Subcutaneous adipose tissue (tissue), 4 donors: ENCODE results near the gene HLA-B. TPM values are rescaled to one million over a fixed set of nuclear protein-coding genes. Genes with fewer than 3 reads are reported as not detected.

Experiments
- total RNA-seq, 4 donors: library from RNA; depleted of rRNA; stranded (reverse); fragments of >200 nt; gene quantifications; one replicate each; pipeline ENCODE4 v1.1.0, GENCODE V29; 2016
- TF ChIP-seq, protein P1 (sequence below): fragments of 450-650 bp; IDR thresholded peaks from one replicate; pipeline ENCODE4 v1.5.1; 2016; ENCODE audit warnings: low read depth, mild to moderate bottlenecking, control low read depth, antibody characterized with exemption, moderate library complexity

The HLA-B gene
- total RNA-seq, 4 donors from 2014 or later = 568 to 1,906 (median 1,383) TPM

DNA sequence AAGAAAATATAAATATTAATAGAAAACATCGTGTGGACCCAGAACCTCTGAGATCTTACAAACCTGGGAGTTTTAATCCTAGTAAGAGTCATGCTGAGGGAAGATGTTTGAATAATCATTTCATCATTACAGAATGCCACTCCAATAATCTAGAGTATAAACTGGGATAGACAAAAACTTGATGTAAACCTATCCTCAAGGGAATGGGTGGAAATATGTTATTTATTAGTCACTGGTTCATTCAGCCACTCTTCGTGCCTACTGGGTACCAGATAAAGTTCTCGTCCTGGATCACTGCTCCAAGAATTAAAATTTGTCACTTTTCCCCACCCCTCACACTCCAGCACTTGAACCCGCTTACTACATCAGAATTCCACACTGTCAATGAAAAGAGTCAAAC lies 7.7 kb downstream of the HLA-B start:
- TF ChIP-seq, protein P1, sequence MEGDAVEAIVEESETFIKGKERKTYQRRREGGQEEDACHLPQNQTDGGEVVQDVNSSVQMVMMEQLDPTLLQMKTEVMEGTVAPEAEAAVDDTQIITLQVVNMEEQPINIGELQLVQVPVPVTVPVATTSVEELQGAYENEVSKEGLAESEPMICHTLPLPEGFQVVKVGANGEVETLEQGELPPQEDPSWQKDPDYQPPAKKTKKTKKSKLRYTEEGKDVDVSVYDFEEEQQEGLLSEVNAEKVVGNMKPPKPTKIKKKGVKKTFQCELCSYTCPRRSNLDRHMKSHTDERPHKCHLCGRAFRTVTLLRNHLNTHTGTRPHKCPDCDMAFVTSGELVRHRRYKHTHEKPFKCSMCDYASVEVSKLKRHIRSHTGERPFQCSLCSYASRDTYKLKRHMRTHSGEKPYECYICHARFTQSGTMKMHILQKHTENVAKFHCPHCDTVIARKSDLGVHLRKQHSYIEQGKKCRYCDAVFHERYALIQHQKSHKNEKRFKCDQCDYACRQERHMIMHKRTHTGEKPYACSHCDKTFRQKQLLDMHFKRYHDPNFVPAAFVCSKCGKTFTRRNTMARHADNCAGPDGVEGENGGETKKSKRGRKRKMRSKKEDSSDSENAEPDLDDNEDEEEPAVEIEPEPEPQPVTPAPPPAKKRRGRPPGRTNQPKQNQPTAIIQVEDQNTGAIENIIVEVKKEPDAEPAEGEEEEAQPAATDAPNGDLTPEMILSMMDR = no peak

DNA sequence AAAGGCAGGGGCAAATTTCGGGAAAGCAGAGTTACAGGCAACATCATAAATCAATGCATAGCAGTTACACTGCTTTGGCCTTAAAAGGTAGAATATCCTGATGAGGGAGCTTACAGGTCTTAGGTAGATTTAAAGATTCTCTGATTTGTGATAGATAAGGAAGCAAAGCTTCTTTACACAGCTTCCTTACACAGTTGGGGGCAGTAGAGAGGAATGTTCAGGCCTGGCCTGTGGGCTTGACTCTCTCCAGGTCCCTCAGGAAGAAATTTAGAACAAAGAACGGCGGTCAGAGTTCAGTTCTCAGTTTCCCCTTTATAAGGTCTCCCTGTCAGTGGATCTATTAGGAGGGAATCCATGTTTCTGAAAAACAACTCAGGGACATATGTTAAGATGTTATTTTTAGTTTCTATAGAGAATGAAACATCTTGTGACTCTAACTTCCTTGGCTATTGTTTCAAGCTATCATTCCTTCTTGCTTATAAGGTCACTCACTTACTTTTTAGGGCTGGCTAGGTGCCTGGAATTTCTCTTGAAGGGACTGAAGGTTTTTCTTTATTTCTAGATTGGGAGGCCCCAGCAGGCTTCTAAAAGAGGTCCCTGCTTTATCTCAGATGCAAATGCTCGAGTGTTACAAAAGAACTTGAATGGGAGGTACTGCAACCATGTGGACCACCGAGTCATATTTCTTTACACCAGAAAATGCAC lies 11.8 kb downstream of the HLA-B start:
- TF ChIP-seq, protein P1 = no peak

DNA sequence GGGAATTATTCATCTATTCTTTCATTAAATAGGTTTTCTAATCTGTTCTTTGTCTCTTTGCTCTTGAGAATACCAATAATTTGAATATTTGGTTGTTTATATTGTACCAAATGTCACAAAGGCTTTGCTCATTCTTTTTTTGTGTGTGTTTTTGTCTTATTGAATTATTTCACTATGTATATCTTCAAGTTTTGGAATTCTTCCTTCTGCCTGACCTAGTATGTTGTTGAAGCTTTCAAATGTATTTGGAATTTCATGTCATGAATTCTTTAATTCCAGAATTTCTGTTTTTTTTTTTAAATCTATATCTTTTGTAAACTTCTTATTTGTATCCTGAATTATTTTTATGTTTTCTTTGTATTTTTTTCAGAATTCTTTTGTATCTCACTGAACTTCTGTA lies 16.8 kb downstream of the HLA-B start:
- TF ChIP-seq, protein P1 = no peak

DNA sequence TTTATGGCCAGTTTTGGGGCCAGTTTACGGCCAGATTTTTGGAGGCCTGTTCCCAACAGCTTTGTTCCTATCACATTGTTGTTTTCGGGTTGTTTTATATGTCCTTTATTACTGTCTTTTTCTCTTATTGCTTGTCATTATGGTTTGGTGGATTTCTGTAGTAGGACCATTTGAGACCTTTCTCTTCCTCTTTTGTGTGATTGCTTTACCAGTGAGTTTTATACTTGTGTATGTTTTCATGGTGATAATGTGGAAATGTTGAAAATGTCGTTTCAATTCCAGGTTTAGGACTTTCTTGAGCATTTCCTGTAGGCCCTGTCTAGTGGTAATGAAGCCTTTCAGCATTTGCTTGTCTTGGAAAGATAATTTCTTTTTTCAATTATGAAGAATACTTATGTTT lies 17.8 kb downstream of the HLA-B start:
- TF ChIP-seq, protein P1 = no peak

DNA sequence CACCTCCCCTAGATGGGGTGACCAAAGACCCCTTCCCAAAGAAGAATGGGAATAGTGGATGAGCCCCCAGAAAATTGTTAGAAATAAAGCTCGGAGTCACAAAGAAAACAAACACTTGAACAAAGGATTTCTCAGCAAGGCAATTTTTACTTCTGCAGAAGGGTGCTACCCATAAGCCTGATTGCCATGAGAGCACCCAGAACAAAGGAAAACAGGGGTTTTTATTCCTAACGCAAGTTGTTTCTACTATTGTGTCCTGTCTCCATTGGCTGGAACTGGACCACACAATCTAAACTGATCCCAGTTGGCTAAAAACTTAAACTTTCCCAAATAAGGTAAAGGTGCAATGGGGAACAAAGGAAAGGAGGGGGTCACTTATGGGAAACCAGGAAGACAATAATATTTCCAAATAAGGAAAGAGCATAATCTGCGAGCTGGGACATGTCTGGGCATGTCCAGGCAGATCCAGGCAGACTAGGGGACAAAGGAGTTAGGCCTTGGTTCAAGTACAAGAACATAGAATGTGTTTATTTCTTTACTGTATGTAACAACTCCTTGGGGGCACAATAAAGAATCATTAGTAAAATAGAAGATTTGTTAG lies 20.0 kb downstream of the HLA-B start:
- TF ChIP-seq, protein P1 = no peak

DNA sequence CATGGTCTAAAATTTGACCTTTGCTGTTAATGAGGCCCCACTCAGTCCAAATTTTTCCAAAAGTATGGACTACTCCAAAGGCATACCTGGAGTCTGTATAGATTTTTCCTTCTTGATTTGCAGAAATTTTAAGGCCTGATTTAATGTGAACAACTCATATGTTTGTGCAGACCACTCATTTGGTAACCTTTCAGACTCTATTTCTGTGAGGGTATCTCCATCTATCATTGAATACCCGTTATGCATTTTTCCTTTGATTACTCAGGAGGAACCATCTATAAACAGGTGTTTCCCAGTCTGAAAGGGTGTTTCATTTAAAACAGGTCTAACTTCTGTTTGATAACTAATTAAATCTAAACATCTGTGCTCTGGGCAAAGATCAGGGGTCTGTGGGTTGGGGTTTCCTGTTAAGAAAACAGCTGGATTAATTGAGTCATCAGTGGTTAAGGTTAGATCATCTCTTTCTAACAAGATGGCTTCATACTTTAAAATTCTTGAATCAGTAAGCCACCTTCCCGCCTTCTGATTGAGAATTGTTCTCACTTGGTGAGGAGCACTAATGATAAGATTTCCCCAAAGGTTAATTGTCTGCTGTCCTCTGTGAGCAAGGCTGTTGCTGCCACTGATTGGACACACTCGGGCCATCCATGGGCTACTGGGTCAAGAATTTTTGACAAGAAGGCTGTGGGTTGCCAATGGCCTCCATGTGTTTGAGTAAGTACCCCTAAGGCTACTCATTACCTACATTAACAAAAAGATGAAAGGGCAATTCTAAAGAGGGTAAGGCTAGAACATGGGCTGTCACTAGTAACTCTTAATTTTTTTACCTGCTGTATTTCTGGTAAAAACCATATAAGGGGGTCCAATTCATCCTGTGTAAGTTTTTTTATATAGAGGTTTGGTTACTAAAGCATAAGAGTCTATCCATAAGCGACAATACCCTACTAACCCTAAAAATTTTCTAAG lies 24.1 kb downstream of the HLA-B start:
- TF ChIP-seq, protein P1 = no peak
